DND-41 (cell line): ENCODE measurements around the gene ACE.

Experiments
- EZH2 ChIP-seq: IDR thresholded peaks from 3 replicates; pipeline ENCODE4 v1.6.1; 2012; ENCODE audit warnings: borderline replicate concordance, low read depth, mild to moderate bottlenecking, moderate library complexity, low read length, inconsistent platforms; ENCODE audit not compliant: severe bottlenecking
- TF ChIP-seq, protein P1 (sequence below): IDR thresholded peaks from 2 replicates; pipeline ENCODE4 v1.5.1; 2012; ENCODE audit warnings: borderline replicate concordance, low read length, moderate library complexity, mild to moderate bottlenecking; ENCODE audit not compliant: poor library complexity, severe bottlenecking; ENCODE audit errors: extremely low read depth

DNA sequence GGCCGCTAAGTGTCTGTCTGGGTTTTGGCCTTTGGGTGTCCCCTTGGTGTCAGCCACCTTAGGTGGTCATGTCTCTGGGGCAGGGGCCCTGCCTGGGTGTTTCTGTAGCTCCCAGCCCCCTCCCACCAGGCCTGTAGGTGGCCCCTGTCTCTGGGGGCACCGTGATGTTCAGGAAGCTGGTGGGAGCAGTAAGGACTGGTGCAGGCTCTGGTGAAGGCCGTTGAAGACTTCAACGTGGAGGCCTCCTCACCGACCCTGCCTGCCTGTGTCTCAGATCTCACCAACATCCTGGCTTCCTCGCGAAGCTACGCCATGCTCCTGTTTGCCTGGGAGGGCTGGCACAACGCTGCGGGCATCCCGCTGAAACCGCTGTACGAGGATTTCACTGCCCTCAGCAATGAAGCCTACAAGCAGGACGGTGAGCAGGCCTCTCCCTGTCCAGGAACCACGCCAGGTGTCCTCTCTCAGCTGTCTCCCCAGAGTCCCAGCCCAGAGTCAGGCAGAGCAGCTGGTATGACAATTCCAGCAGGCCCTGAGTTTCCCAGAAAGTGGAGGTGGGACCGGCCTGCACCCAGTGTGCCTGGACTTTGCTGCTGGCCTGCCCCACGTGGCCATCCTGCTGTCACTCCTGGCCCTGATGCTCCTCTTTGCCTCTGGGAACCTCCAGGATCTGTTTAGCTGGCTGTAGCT lies 2.8 kb downstream of the ACE start:
- TF ChIP-seq, protein P1, sequence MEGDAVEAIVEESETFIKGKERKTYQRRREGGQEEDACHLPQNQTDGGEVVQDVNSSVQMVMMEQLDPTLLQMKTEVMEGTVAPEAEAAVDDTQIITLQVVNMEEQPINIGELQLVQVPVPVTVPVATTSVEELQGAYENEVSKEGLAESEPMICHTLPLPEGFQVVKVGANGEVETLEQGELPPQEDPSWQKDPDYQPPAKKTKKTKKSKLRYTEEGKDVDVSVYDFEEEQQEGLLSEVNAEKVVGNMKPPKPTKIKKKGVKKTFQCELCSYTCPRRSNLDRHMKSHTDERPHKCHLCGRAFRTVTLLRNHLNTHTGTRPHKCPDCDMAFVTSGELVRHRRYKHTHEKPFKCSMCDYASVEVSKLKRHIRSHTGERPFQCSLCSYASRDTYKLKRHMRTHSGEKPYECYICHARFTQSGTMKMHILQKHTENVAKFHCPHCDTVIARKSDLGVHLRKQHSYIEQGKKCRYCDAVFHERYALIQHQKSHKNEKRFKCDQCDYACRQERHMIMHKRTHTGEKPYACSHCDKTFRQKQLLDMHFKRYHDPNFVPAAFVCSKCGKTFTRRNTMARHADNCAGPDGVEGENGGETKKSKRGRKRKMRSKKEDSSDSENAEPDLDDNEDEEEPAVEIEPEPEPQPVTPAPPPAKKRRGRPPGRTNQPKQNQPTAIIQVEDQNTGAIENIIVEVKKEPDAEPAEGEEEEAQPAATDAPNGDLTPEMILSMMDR, result no peak
- TF ChIP-seq EZH2, result no peak
